HCT116 (cell line): ENCODE results near the gene LRRC75A. TPM values are rescaled to one million over a fixed set of nuclear protein-coding genes. Genes with fewer than 3 reads are reported as not detected.

ENCODE experiments used
- ATAC-seq: fragments of 200-7000 bp; cut with Tn5 transposase; 2 replicates; pipeline ENCODE4 v1.9.1; 2020; ENCODE audit warnings: mild to moderate bottlenecking, moderate library complexity
- BruUV-seq: library from RNA; stranded (reverse); fragments of 400-500 nt; replicated peaks from 2 replicates; lab custom pipeline; 2021; lab: Mats Ljungman, UMichigan
- CTCF ChIA-PET: fragments of 300-600 bp; sonication (Branson Sonifier 250); formaldehyde crosslinking; loops from one replicate; lab custom pipeline; 2021; ENCODE audit warnings: antibody characterized with exemption; lab: Charles Lee
- POLR2A ChIA-PET: fragments of 300-600, 350-600 bp; sonication (Branson Sonifier 250); formaldehyde crosslinking; loops from one replicate; lab custom pipeline; 2021; ENCODE audit warnings: antibody characterized with exemption; lab: Charles Lee
- RAD21 ChIA-PET, 2 experiments: fragments of 300-600 bp; sonication (Branson Sonifier 250); formaldehyde crosslinking; loops; one replicate each; lab custom pipeline; 2023; ENCODE audit warnings: low total read pairs in 2 of 2; ENCODE audit not compliant: uncharacterized antibody in 2 of 2, unreplicated experiment in 2 of 2, low non-redundant PET in 1 of 2; lab: Charles Lee
- DNase-seq: peaks from one replicate; pipeline ENCODE4 v3.0.0-alpha.2; 2010; ENCODE audit warnings: low read depth, low spot score
- H2AFZ ChIP-seq: fragments of 200-600 bp; shearing (Covaris generic), sonication (generic); 2 replicates; pipeline ENCODE4 v1.6.1; 2017; ENCODE audit warnings: low read depth, mixed run types, mixed read lengths, antibody characterized with exemption, low read length; ENCODE audit not compliant: poor library complexity, severe bottlenecking
- H3K27ac ChIP-seq: 2 replicates; pipeline ENCODE4 v1.5.1; 2012; ENCODE audit warnings: low read depth, low read length
- H3K27me3 ChIP-seq: fragments of 200-600 bp; sonication (generic); 2 replicates; pipeline ENCODE4 v1.6.1; 2016; ENCODE audit warnings: mixed run types, low read length, mixed read lengths; ENCODE audit not compliant: insufficient read depth
- H3K36me3 ChIP-seq, 2 experiments: fragments of 200-500 bp in 1 of 2; fragments of 200-600 bp in 1 of 2; sonication (Bioruptor generic) in 1 of 2; sonication (generic) in 1 of 2; 2 replicates each; pipeline versions ENCODE4 v1.5.1 to v1.6.1; 2014 to 2016; ENCODE audit warnings: low read length in 2 of 2, inconsistent platforms in 1 of 2, mixed read lengths in 1 of 2, mixed run types in 1 of 2; ENCODE audit not compliant: insufficient read depth in 2 of 2, control insufficient read depth in 1 of 2
- H3K4me1 ChIP-seq, 2 experiments: fragments of 200-600 bp in 1 of 2; sonication (generic) in 1 of 2; 2 replicates each; pipeline versions ENCODE4 v1.5.1 to v1.6.1; 2012 to 2017; ENCODE audit warnings: low read length in 2 of 2, inconsistent platforms in 1 of 2, mild to moderate bottlenecking in 1 of 2, mixed read lengths in 1 of 2, mixed run types in 1 of 2, moderate library complexity in 1 of 2; ENCODE audit not compliant: insufficient read depth in 2 of 2, control insufficient read depth in 1 of 2
- H3K4me2 ChIP-seq: fragments of 200-600 bp; sonication (generic); 2 replicates; pipeline ENCODE4 v1.6.1; 2017; ENCODE audit warnings: mixed run types, low read length, mixed read lengths
- H3K4me3 ChIP-seq, 2 experiments: fragments of 200-600 bp in 1 of 2; sonication (generic) in 1 of 2; replicated peaks in 1 of 2; 2 replicates each; pipeline ENCODE4 v1.5.1; 2011 to 2016; ENCODE audit warnings: low read length in 2 of 2, control low read depth in 1 of 2, low read depth in 1 of 2, mild to moderate bottlenecking in 1 of 2, mixed read lengths in 1 of 2, mixed run types in 1 of 2
- H3K79me2 ChIP-seq: fragments of 200-600 bp; sonication (generic); 2 replicates; pipeline ENCODE4 v1.6.1; 2017; ENCODE audit warnings: mild to moderate bottlenecking, mixed run types, low read length, moderate library complexity, mixed read lengths; ENCODE audit not compliant: insufficient read depth
- H3K9ac ChIP-seq: fragments of 200-600 bp; sonication (generic); 2 replicates; pipeline ENCODE4 v1.6.1; 2016; ENCODE audit warnings: low read length, mixed read lengths
- H3K9me2 ChIP-seq: fragments of 200-600 bp; sonication (generic), shearing (Covaris generic); 2 replicates; pipeline ENCODE4 v1.6.1; 2017; ENCODE audit warnings: mixed run types, mild to moderate bottlenecking, moderate library complexity; ENCODE audit not compliant: insufficient read depth
- H3K9me3 ChIP-seq, 2 experiments: fragments of 200-500 bp in 1 of 2; fragments of 200-600 bp in 1 of 2; sonication (Bioruptor generic) in 1 of 2; sonication (generic) in 1 of 2; 2 replicates each; pipeline ENCODE4 v1.6.1; 2014 to 2017; ENCODE audit warnings: low read length in 2 of 2, mixed read lengths in 2 of 2, inconsistent platforms in 1 of 2, low read depth in 1 of 2, mild to moderate bottlenecking in 1 of 2, mixed run types in 1 of 2, moderate library complexity in 1 of 2; ENCODE audit not compliant: control insufficient read depth in 1 of 2, insufficient read depth in 1 of 2
- H4K20me1 ChIP-seq: fragments of 200-600 bp; sonication (generic), shearing (Covaris generic); 2 replicates; pipeline ENCODE4 v1.6.1; 2017; ENCODE audit warnings: mixed run types, mild to moderate bottlenecking, moderate library complexity; ENCODE audit not compliant: insufficient read depth
- ATF3 ChIP-seq: IDR thresholded peaks from 2 replicates; pipeline ENCODE4 v1.6.1; 2012
- CBX3 ChIP-seq: IDR thresholded peaks from 2 replicates; pipeline ENCODE4 v1.6.1; 2012; ENCODE audit warnings: low read depth
- CEBPB ChIP-seq: IDR thresholded peaks from 2 replicates; pipeline ENCODE4 v1.6.1; 2012; ENCODE audit warnings: low read depth
- CTCF ChIP-seq, 3 experiments: fragments of 200-600 bp in 1 of 3; sonication (generic) in 1 of 3; IDR thresholded peaks in 2 of 3; conservative IDR thresholded peaks in 1 of 3; 2 replicates each; pipeline ENCODE4 v1.5.1; 2012 to 2017; ENCODE audit warnings: low read depth in 2 of 3, low read length in 2 of 3, antibody characterized with exemption in 1 of 3, borderline replicate concordance in 1 of 3, control low read depth in 1 of 3, mild to moderate bottlenecking in 1 of 3, mixed read lengths in 1 of 3, mixed run types in 1 of 3, moderate library complexity in 1 of 3; ENCODE audit not compliant: insufficient read depth in 1 of 3
- EGR1 ChIP-seq: IDR thresholded peaks from 2 replicates; pipeline ENCODE4 v1.6.1; 2012; ENCODE audit warnings: low read depth
- ELF1 ChIP-seq: IDR thresholded peaks from 2 replicates; pipeline ENCODE4 v1.6.1; 2012; ENCODE audit warnings: low read depth, borderline replicate concordance
- EZH2 ChIP-seq: fragments of 200-600 bp; sonication (generic); IDR thresholded peaks from 2 replicates; pipeline ENCODE4 v1.6.1; 2017; ENCODE audit warnings: antibody characterized with exemption, mixed run types
- EZH2phosphoT487 ChIP-seq: fragments of 200-600 bp; IDR thresholded peaks from 2 replicates; pipeline ENCODE4 v1.6.1; 2018; ENCODE audit warnings: antibody characterized with exemption, borderline replicate concordance
- JUND ChIP-seq: IDR thresholded peaks from 2 replicates; pipeline ENCODE4 v1.6.1; 2012
- MAX ChIP-seq: IDR thresholded peaks from 2 replicates; pipeline ENCODE4 v1.6.1; 2012
- POLR2A ChIP-seq: IDR thresholded peaks from 2 replicates; pipeline ENCODE4 v1.7.0; 2011; ENCODE audit warnings: borderline replicate concordance; ENCODE audit not compliant: insufficient read depth, insufficient read length; ENCODE audit errors: extremely low read depth
- RAD21 ChIP-seq: IDR thresholded peaks from 2 replicates; pipeline ENCODE4 v1.6.1; 2012; ENCODE audit warnings: low read depth, mild to moderate bottlenecking
- REST ChIP-seq: IDR thresholded peaks from 2 replicates; pipeline ENCODE4 v1.6.1; 2012; ENCODE audit warnings: low read depth
- SP1 ChIP-seq: IDR thresholded peaks from 2 replicates; pipeline ENCODE4 v1.6.1; 2012; ENCODE audit warnings: low read depth
- SRF ChIP-seq: IDR thresholded peaks from 2 replicates; pipeline ENCODE4 v1.6.1; 2012; ENCODE audit warnings: low read depth
- YY1 ChIP-seq: IDR thresholded peaks from 2 replicates; pipeline ENCODE4 v1.6.1; 2011; ENCODE audit warnings: low read length, low read depth, moderate library complexity, mild to moderate bottlenecking; ENCODE audit not compliant: insufficient replicate concordance; ENCODE audit errors: extremely low read depth
- ZNF274 ChIP-seq: fragments of 200-500 bp; sonication (Bioruptor generic); IDR thresholded peaks from 2 replicates; pipeline ENCODE4 v1.6.1; 2014; ENCODE audit warnings: mild to moderate bottlenecking, low read depth, low read length, inconsistent platforms
- intact Hi-C: fragments of 100-400 bp; cut with micrococcal nuclease; formaldehyde crosslinking; loops from 2 replicates; pipeline ENCODE4 v1.10.0; 2022
- total RNA-seq: library from RNA; stranded (reverse); gene quantifications from one replicate; pipeline ENCODE4 v1.2.1, GENCODE V29; 2021; ENCODE audit not compliant: unreplicated experiment

The LRRC75A gene
- total RNA-seq, 1 experiment from 2014 or later = 2.3 TPM

- Histone ChIP-seq H3K9me3 (no peaks in the 10 kb centered on the region), H3K27ac (no peak overlapping the region), H2AFZ (no peak overlapping the region), H3K9me2 (no peaks in the 10 kb centered on the region), H4K20me1 (no peaks in the 10 kb centered on the region), H3K4me1 (peaks cover 0 to 9% of the 10 kb centered on the region in 2 experiments; a peak in 1 of 4 replicates), H3K27me3 (no peaks in the 10 kb centered on the region), H3K9ac (no peak overlapping the region), H3K4me2 (no peak overlapping the region), H3K79me2 (no peaks in the 10 kb centered on the region), H3K4me3 (no peak overlapping the region), H3K36me3 (no peaks in the 10 kb centered on the region)
- RAD21 ChIA-PET = no interaction called here
- BruUV-seq = no TSS peak
- CTCF ChIA-PET = no interaction called here
- POLR2A ChIA-PET = no interaction called here
- ATAC-seq = no peak
- intact Hi-C loops = no loop called here
- TF ChIP-seq MAX (no peak), YY1 (no peak), CEBPB (no peak), POLR2A (no peak), CTCF (IDR thresholded peaks at IDR 0.05 in 2 of 3, conservative IDR thresholded peaks at IDR 0.05 in 1 of 3; ENCODE audit: borderline replicate concordance in 1 of 3, insufficient read depth in 1 of 3, low read depth in 2 of 3, low read length in 2 of 3) (no peak), ATF3 (no peak), SP1 (no peak), EZH2 (no peak), ELF1 (no peak), EZH2phosphoT487 (no peak), JUND (no peak), REST (no peak), SRF (no peak), CBX3 (no peak), ZNF274 (no peak), EGR1 (no peak), RAD21 (no peak)
- DNase-seq = no peak
Measured at GRCh38 chr17:16470265-16470664, 21.7 kb downstream of the LRRC75A start.
